A673 (cell line): ENCODE measurements around the gene CLEC20A. TPM values are rescaled to one million over a fixed set of nuclear protein-coding genes. Genes with fewer than 3 reads are reported as not detected.

Experiments
- BruUV-seq: library from RNA; stranded (reverse); fragments of 400-500 nt; replicated peaks from 2 replicates; lab custom pipeline; 2021; lab: Mats Ljungman, UMichigan
- CTCF ChIA-PET: fragments of 300-600 bp; sonication (Branson Sonifier 250); formaldehyde crosslinking; loops from one replicate; lab custom pipeline; 2022; ENCODE audit warnings: antibody characterized with exemption; lab: Charles Lee
- POLR2A ChIA-PET: fragments of 300-600 bp; sonication (Branson Sonifier 250); formaldehyde crosslinking; loops from one replicate; lab custom pipeline; 2022; ENCODE audit warnings: antibody characterized with exemption; ENCODE audit not compliant: low non-redundant PET; lab: Charles Lee
- DNase-seq: peaks from one replicate; pipeline ENCODE4 v3.0.0-alpha.2; 2015; ENCODE audit warnings: low spot score
- H3K27ac ChIP-seq: fragments of 200-600 bp; sonication (generic); 2 replicates; pipeline ENCODE4 v1.5.1; 2016; ENCODE audit warnings: mixed run types, low read depth, mild to moderate bottlenecking, mixed read lengths, antibody characterized with exemption, low read length; ENCODE audit not compliant: poor library complexity, severe bottlenecking
- H3K27me3 ChIP-seq: fragments of 200-600 bp; sonication (generic); replicated peaks from 2 replicates; pipeline ENCODE4 v1.6.1; 2017; ENCODE audit warnings: mixed run types, low read depth, mild to moderate bottlenecking, mixed read lengths, antibody characterized with exemption, low read length; ENCODE audit not compliant: insufficient read depth, poor library complexity
- H3K36me3 ChIP-seq: fragments of 200-600 bp; sonication (generic); 2 replicates; pipeline ENCODE4 v1.6.1; 2016; ENCODE audit warnings: mixed run types, mild to moderate bottlenecking, mixed read lengths, antibody characterized with exemption, low read length; ENCODE audit not compliant: insufficient read depth, poor library complexity, severe bottlenecking
- H3K4me1 ChIP-seq: fragments of 200-600 bp; sonication (generic); 2 replicates; pipeline ENCODE4 v1.6.1; 2017; ENCODE audit warnings: mixed run types, mild to moderate bottlenecking, mixed read lengths, antibody characterized with exemption, low read length; ENCODE audit not compliant: insufficient read depth, poor library complexity, severe bottlenecking
- H3K4me3 ChIP-seq: fragments of 200-600 bp; sonication (generic); 2 replicates; pipeline ENCODE4 v1.5.1; 2016; ENCODE audit warnings: low read depth, mixed run types, mild to moderate bottlenecking, mixed read lengths, low read length; ENCODE audit not compliant: poor library complexity, severe bottlenecking
- H3K9me3 ChIP-seq: fragments of 200-600 bp; sonication (generic); 2 replicates; pipeline ENCODE4 v1.6.1; 2016; ENCODE audit warnings: mixed run types, low read depth, mild to moderate bottlenecking, mixed read lengths, antibody characterized with exemption, low read length; ENCODE audit not compliant: poor library complexity, severe bottlenecking
- EZH2 ChIP-seq: fragments of 200-600 bp; sonication (generic); IDR thresholded peaks from 2 replicates; pipeline ENCODE4 v1.6.1; 2017; ENCODE audit warnings: borderline replicate concordance, low read depth, mild to moderate bottlenecking, mixed read lengths, antibody characterized with exemption, low read length; ENCODE audit not compliant: poor library complexity, severe bottlenecking
- intact Hi-C: fragments of 100-400 bp; cut with micrococcal nuclease; formaldehyde crosslinking; loops from one replicate; pipeline ENCODE4 v1.10.0; 2022; ENCODE audit not compliant: unreplicated experiment
- total RNA-seq: library from RNA; stranded (reverse); gene quantifications from 2 replicates; pipeline ENCODE4 v1.2.3, GENCODE V29; 2021
- TF ChIP-seq, protein P1 (sequence below): fragments of 300-800, 200-600 bp; sonication (generic); conservative IDR thresholded peaks from 2 replicates; pipeline ENCODE4 v1.5.1; 2017; ENCODE audit warnings: low read depth, mild to moderate bottlenecking, antibody characterized with exemption, low read length, moderate library complexity, mixed read lengths

CLEC20A gene
- total RNA-seq, 1 experiment from 2014 or later = not detected

DNA sequence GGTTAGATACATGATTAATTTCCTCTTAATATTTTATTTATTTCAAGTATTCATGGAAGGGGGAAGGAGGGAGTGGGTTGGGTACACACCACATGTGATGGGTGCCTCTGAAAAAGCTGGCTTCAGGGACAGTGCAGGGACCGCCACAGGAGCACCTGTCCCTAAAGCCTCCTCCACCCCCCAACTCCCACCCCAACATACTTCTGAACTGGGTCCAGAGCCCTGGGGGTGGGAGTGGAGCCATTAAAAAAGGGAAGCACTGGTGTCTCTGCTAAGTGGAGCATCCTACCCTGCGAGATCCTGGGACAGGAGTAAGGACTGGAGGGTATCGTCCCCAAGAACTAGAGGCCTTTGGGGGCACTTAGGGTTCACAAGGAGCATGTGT lies 5.6 kb upstream of the CLEC20A start:
- ChIA-PET CTCF (interaction anchor here (0.7 to 1.5 kb wide), 2 partner anchors 26 to 191 kb away, joined by 4 to 8 read pairs; no protein-coding TSS in a partner anchor), POLR2A (no interaction called here)
- Histone ChIP-seq H3K27me3 (no peaks in the 10 kb centered on the region), H3K4me3 (no peak overlapping the region), H3K27ac (no peak overlapping the region), H3K36me3 (no peaks in the 10 kb centered on the region), H3K4me1 (no peaks in the 10 kb centered on the region), H3K9me3 (no peaks in the 10 kb centered on the region)
- no TSS peak for BruUV-seq
- DNase-seq = no peak
- intact Hi-C loops = loop anchor here (5.0 kb wide), 1 partner anchor 200 kb away; no protein-coding TSS in a partner anchor
- TF ChIP-seq EZH2 = no peak
- TF ChIP-seq, protein P1, sequence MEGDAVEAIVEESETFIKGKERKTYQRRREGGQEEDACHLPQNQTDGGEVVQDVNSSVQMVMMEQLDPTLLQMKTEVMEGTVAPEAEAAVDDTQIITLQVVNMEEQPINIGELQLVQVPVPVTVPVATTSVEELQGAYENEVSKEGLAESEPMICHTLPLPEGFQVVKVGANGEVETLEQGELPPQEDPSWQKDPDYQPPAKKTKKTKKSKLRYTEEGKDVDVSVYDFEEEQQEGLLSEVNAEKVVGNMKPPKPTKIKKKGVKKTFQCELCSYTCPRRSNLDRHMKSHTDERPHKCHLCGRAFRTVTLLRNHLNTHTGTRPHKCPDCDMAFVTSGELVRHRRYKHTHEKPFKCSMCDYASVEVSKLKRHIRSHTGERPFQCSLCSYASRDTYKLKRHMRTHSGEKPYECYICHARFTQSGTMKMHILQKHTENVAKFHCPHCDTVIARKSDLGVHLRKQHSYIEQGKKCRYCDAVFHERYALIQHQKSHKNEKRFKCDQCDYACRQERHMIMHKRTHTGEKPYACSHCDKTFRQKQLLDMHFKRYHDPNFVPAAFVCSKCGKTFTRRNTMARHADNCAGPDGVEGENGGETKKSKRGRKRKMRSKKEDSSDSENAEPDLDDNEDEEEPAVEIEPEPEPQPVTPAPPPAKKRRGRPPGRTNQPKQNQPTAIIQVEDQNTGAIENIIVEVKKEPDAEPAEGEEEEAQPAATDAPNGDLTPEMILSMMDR = no peak

DNA sequence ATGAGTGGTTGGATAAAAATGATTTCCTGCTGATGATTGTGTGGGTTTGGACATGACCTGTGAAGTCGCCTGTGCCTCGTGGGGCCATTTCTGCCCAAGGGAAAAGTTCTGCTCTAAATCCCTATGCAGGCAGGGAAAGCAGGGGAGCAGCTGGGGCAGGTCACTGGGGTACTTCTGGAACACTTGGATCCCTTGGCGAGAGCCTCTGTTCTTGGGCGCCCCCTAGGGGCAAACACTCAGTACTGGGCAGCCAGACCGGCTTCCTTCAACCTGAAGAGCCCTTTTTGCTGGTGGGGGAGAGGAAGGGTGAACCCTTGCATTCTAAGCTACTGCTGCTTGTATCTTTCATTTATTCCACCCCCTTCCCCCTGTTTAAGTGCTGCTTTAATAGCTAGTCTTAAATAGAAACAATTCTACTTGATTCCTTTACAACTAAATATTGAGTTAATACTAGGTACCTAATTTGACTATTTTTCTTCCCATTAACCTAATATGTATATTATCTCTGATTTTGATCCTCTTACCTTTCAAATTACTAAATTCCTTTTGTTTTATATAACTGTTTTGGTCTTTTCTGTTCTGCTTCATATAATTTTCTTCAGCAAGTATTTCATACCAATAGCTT lies 5.1 kb upstream of the CLEC20A start:
- TF ChIP-seq EZH2 = no peak
- TF ChIP-seq, protein P1 = peak; percentile 91
- peak; percentile 76 for DNase-seq
- Histone ChIP-seq H3K36me3 (no peaks in the 10 kb centered on the region), H3K27me3 (no peaks in the 10 kb centered on the region), H3K4me3 (no peak overlapping the region), H3K27ac (no peak overlapping the region), H3K9me3 (no peaks in the 10 kb centered on the region), H3K4me1 (no peaks in the 10 kb centered on the region)
- CTCF ChIA-PET = interaction anchor here (0.7 to 2.0 kb wide), 4 partner anchors 27 to 202 kb away, joined by 4 to 8 read pairs (median 6); no protein-coding TSS in a partner anchor
- intact Hi-C loops = loop anchor here (5.0 kb wide), 1 partner anchor 200 kb away; no protein-coding TSS in a partner anchor
- BruUV-seq = no TSS peak
- POLR2A ChIA-PET = no interaction called here

- Histone ChIP-seq H3K27ac (no peak overlapping the region), H3K4me1 (no peaks in the 10 kb centered on the region), H3K27me3 (no peaks in the 10 kb centered on the region), H3K9me3 (no peaks in the 10 kb centered on the region), H3K36me3 (no peaks in the 10 kb centered on the region), H3K4me3 (no peak overlapping the region)
- POLR2A ChIA-PET = no interaction called here
- no peak for DNase-seq
- CTCF ChIA-PET = interaction anchor here (1.0 to 2.0 kb wide), 4 partner anchors 130 to 201 kb away, joined by 4 to 8 read pairs (median 6); no protein-coding TSS in a partner anchor
- BruUV-seq = no TSS peak
- no peak for TF ChIP-seq EZH2
- TF ChIP-seq, protein P1 = 0 out of 2 replicates have a peak, but pooled peaks have one; percentile 18
- intact Hi-C loops = loop anchor here (5.0 kb wide), 1 partner anchor 199 kb away; no protein-coding TSS in a partner anchor
These were observed 4.3 kb upstream of the CLEC20A start for GRCh38 chr1:178500936-178501554.
